ENCODE measurements around the gene HAPLN2.
A peak's percentile ranks its signal among the peaks of the same experiment; 100 is the strongest.
"Not testable (repeated sequence)": the region's sequence is repeated elsewhere in the genome, so short reads cannot be mapped to it uniquely, and the experiment has no call there.

The HAPLN2 gene

GRCh38 chr1:156581661-156582387 lies 37.4 kb upstream of the HAPLN2 start:
- DNase-seq (ENCODE audit: low read depth, low spot score), result no peak
- H3K36me3 ChIP-seq (ENCODE audit: insufficient read depth, low read length), result no peaks in the 10 kb centered on the region
- H3K9me3 ChIP-seq (ENCODE audit: low read depth, low read length), result no peaks in the 10 kb centered on the region
- H3K27ac ChIP-seq, result no peak overlapping the region
- H3K4me3 ChIP-seq, result no peak overlapping the region
- no peak overlapping the region for H3K9ac ChIP-seq (ENCODE audit: insufficient read length)
- TF ChIP-seq EZH2 (IDR thresholded peaks at IDR 0.05), result no peak
- TF ChIP-seq FOXP2 (optimal IDR thresholded peaks at IDR 0.05; ENCODE audit: control extremely low read depth, extremely low read length, insufficient read depth), result no peak
- TF ChIP-seq POLR2AphosphoS5 (IDR thresholded peaks at IDR 0.05; ENCODE audit: borderline replicate concordance, low read depth, low read length), result no peak

GRCh38 chr1:156582388-156583017 lies 36.7 kb upstream of the HAPLN2 start:
- Histone ChIP-seq H3K27ac (no peak overlapping the region), H3K9ac (ENCODE audit: insufficient read length) (no peak overlapping the region), H3K9me3 (ENCODE audit: low read depth, low read length) (no peaks in the 10 kb centered on the region), H3K4me3 (no peak overlapping the region), H3K36me3 (ENCODE audit: insufficient read depth, low read length) (no peaks in the 10 kb centered on the region)
- no peak for DNase-seq (ENCODE audit: low read depth, low spot score)
- TF ChIP-seq POLR2AphosphoS5 (IDR thresholded peaks at IDR 0.05; ENCODE audit: borderline replicate concordance, low read depth, low read length), result no peak
- no peak for TF ChIP-seq FOXP2 (optimal IDR thresholded peaks at IDR 0.05; ENCODE audit: control extremely low read depth, extremely low read length, insufficient read depth)
- TF ChIP-seq EZH2 (IDR thresholded peaks at IDR 0.05), result no peak

- DNase-seq (ENCODE audit: low read depth, low spot score), result peak; percentile 70
- H3K9ac ChIP-seq (ENCODE audit: insufficient read length), result no peak overlapping the region
- no peaks in the 10 kb centered on the region for H3K36me3 ChIP-seq (ENCODE audit: insufficient read depth, low read length)
- no peak overlapping the region for H3K27ac ChIP-seq
- H3K9me3 ChIP-seq (ENCODE audit: low read depth, low read length), result no peaks in the 10 kb centered on the region
- H3K4me3 ChIP-seq, result no peak overlapping the region
- TF ChIP-seq POLR2AphosphoS5 (IDR thresholded peaks at IDR 0.05; ENCODE audit: borderline replicate concordance, low read depth, low read length), result no peak
- no peak for TF ChIP-seq EZH2 (IDR thresholded peaks at IDR 0.05)
- no peak for TF ChIP-seq FOXP2 (optimal IDR thresholded peaks at IDR 0.05; ENCODE audit: control extremely low read depth, extremely low read length, insufficient read depth)
Measured at GRCh38 chr1:156583821-156584622, 35.2 kb upstream of the HAPLN2 start.

- no peak overlapping the region for H3K4me3 ChIP-seq
Measured at GRCh38 chr1:156584813-156585212, 34.4 kb upstream of the HAPLN2 start.

DNA sequence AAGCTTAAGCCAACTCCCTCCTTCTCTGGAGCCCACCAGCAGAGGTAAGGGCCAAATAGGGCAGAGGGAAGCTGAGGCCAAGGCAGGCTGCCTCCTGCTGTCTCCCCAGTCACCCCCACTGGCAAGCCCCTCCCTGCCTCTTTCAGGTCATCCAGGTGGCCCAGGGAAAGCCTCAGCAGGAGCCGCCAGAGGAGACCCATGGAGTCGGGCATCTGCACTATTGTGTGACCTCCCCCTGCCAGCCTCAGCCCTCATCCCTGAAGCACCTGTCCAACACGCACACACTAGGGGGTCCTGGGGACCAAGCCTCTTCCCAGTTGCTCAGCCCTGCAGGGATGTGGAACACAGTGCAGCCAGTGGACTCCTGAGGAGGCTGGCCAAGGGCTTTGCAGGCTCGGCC lies 32.9 kb upstream of the HAPLN2 start:
- Histone ChIP-seq H3K9ac (ENCODE audit: insufficient read length) (no peak overlapping the region), H3K36me3 (ENCODE audit: insufficient read depth, low read length) (no peaks in the 10 kb centered on the region), H3K27ac (no peak overlapping the region), H3K9me3 (ENCODE audit: low read depth, low read length) (no peaks in the 10 kb centered on the region), H3K4me3 (no peak overlapping the region)
- DNase-seq (ENCODE audit: low read depth, low spot score), result no peak
- TF ChIP-seq EZH2 (IDR thresholded peaks at IDR 0.05), result no peak

More at GRCh38 chr1:156584813-156585212, 34.4 kb upstream of the HAPLN2 start:
- Histone ChIP-seq H3K9me3 (ENCODE audit: low read depth, low read length) (no peaks in the 10 kb centered on the region), H3K27ac (no peak overlapping the region), H3K9ac (ENCODE audit: insufficient read length) (no peak overlapping the region), H3K36me3 (ENCODE audit: insufficient read depth, low read length) (no peaks in the 10 kb centered on the region)
- no peak for TF ChIP-seq EZH2 (IDR thresholded peaks at IDR 0.05)
- no peak for TF ChIP-seq FOXP2 (optimal IDR thresholded peaks at IDR 0.05; ENCODE audit: control extremely low read depth, extremely low read length, insufficient read depth)
- TF ChIP-seq POLR2AphosphoS5 (IDR thresholded peaks at IDR 0.05; ENCODE audit: borderline replicate concordance, low read depth, low read length), result no peak
- DNase-seq (ENCODE audit: low read depth, low spot score), result no peak

DNA sequence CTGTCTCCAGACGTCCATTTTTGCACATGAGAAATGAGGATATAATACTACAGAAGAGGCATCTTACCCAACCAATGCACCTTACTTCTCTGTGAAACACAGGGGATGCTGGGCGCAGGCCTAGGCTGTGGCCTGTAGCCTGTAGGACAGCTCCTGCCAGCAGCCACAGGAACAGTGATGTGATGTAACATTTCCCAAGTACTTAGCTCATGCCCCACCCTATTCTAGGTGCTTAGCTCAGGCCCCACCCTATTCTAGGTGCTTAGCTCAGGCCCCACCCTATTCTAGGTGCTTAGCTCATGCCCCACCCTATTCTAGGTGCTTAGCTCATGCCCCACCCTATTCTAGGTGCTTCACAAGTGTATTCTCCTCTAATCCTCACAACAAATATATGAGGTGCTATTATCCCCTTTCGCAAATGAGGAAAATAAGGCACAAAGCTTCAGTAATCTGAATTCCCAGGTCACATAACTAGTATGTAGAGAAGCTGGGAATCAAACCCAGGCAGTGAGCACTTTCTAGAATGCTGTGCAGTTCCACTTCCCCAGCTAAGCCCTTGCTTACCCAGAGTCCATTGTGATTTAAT lies 32.2 kb upstream of the HAPLN2 start:
- Histone ChIP-seq H3K27ac (no peak overlapping the region), H3K36me3 (ENCODE audit: insufficient read depth, low read length) (no peaks in the 10 kb centered on the region), H3K9ac (ENCODE audit: insufficient read length) (no peak overlapping the region), H3K9me3 (ENCODE audit: low read depth, low read length) (no peaks in the 10 kb centered on the region), H3K4me3 (no peak overlapping the region)
- TF ChIP-seq EZH2 (IDR thresholded peaks at IDR 0.05), result no peak
- no peak for TF ChIP-seq POLR2AphosphoS5 (IDR thresholded peaks at IDR 0.05; ENCODE audit: borderline replicate concordance, low read depth, low read length)
- TF ChIP-seq FOXP2 (optimal IDR thresholded peaks at IDR 0.05; ENCODE audit: control extremely low read depth, extremely low read length, insufficient read depth), result no peak
- no peak for DNase-seq (ENCODE audit: low read depth, low spot score)

DNA sequence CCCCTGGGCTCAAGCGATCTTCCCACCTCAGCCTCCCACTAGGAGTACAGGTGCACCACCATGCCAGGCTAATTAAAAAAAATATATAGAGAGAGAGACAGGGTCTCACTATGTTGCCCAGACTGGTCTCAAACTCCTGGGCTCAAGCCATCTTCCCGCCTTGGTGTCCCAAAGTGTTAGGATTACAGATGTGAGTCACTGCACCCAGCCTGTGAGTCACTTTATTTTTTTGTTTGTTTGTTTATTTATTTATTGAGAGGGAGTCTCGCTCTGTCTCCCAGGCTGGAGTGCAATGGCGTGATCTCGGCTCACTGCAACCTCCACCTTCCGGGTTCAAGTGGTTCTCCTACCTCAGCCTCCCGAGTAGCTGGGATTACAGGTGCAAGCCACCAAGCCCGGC lies 31.3 kb upstream of the HAPLN2 start:
- H3K27ac ChIP-seq; H3K9me3 ChIP-seq (ENCODE audit: low read depth, low read length); H3K9ac ChIP-seq (ENCODE audit: insufficient read length); DNase-seq (ENCODE audit: low read depth, low spot score); H3K36me3 ChIP-seq (ENCODE audit: insufficient read depth, low read length); H3K4me3 ChIP-seq: not testable (repeated sequence)

DNA sequence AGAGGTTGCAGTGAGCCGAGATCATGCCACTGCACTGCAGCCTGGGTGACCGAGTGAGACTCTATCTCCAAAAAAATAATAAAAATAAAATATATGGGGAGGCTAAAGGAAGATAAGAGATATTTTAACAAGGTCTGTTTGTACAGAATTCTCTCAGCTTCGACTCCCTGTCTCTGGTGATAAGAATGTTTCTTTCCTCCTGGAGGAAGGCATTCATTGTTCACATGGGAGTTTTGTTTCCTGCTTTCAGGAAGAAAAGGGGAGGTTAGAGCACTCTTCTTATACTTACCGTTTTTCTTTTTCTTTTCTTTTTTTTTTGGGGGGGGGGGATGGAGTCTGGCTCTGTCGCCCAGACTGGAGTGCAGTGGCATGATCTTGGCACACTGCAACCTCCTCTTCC lies 29.7 kb upstream of the HAPLN2 start:
- H3K4me3 ChIP-seq, result no peak overlapping the region
- H3K9me3 ChIP-seq (ENCODE audit: low read depth, low read length), result no peaks in the 10 kb centered on the region
- peaks cover 17% of the 10 kb centered on the region for H3K36me3 ChIP-seq (ENCODE audit: insufficient read depth, low read length)
- H3K9ac ChIP-seq (ENCODE audit: insufficient read length), result no peak overlapping the region
- H3K27ac ChIP-seq, result no peak overlapping the region
- no peak for DNase-seq (ENCODE audit: low read depth, low spot score)
- TF ChIP-seq FOXP2 (optimal IDR thresholded peaks at IDR 0.05; ENCODE audit: control extremely low read depth, extremely low read length, insufficient read depth), result no peak
- no peak for TF ChIP-seq POLR2AphosphoS5 (IDR thresholded peaks at IDR 0.05; ENCODE audit: borderline replicate concordance, low read depth, low read length)
- TF ChIP-seq EZH2 (IDR thresholded peaks at IDR 0.05), result no peak

All from SK-N-MC (cell line).